Stimulated activated CD4-positive, alpha-beta T cell treated with anti-CD3 and anti-CD28 coated beads, Interleukin-1b, Interleukin-23, amount 100 ng/mL, for 24 hours (primary cell): ENCODE results near the gene PRLHR.

Experiments
- DNase-seq, 4 experiments: peaks; one replicate each; pipeline ENCODE4 v3.0.0-alpha.2; 2020; ENCODE audit warnings: low read depth in 4 of 4, low spot score in 1 of 4

Gene PRLHR

GRCh38 chr10:118587881-118588651 lies 7.4 kb downstream of the PRLHR start:
- no peak for DNase-seq

DNA sequence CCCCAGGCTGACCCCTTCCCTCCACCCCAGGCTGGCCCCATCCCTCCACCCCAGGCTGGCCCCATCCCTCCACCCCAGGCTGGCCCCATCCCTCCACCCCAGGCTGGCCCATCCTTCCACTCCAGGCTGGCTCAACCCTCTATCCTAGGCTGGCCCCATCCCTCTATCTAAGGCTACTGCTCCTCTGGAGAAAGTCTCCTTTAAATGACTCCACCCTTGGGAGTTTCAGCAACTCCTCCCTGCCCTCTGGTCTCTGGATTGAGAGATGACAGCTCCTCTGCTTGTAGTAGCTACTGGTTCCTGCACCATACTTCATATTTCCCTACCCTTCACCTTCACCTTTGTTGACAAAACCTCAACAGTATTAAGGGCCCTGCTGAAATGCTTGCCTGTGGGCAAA lies 8.5 kb downstream of the PRLHR start:
- DNase-seq, result no peak

DNA sequence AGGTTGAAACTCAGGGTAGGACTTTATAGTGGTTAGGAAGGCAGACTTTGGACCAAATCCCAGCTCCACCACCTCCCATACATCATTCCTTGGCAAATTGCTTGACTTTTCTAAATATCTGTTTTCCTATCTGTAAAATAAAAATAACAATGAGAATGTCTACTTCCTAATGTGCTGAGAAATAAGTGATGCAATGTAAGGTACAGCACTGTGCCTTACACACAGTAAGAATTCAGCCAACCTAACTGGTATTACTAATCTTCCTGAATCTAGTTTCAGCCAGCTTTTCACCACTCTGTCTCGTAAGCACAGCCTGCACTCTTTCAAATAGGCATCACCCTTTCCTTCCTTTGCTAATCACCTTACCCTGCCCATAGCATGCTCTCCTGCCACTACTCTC lies 9.7 kb downstream of the PRLHR start:
- DNase-seq, result no peak

DNA sequence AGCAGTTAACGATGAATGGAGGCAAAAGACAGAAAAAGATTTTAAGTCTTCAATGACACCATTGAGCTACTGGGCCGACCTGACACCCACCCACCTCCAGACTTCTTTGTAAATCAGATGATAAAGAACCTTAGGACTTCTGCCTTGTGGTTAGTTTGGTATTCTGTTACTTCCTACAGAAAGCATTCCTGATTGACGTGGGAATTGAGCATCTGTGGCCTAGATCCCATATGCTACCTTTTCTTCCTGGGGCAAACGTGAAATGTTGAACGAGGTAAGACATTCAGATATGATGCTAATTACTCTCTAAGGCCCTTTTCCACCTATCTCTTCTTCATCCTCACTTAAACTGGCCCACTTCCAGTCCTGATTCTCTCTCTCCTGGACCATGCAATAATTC lies 10.2 kb downstream of the PRLHR start:
- DNase-seq, result no peak

DNA sequence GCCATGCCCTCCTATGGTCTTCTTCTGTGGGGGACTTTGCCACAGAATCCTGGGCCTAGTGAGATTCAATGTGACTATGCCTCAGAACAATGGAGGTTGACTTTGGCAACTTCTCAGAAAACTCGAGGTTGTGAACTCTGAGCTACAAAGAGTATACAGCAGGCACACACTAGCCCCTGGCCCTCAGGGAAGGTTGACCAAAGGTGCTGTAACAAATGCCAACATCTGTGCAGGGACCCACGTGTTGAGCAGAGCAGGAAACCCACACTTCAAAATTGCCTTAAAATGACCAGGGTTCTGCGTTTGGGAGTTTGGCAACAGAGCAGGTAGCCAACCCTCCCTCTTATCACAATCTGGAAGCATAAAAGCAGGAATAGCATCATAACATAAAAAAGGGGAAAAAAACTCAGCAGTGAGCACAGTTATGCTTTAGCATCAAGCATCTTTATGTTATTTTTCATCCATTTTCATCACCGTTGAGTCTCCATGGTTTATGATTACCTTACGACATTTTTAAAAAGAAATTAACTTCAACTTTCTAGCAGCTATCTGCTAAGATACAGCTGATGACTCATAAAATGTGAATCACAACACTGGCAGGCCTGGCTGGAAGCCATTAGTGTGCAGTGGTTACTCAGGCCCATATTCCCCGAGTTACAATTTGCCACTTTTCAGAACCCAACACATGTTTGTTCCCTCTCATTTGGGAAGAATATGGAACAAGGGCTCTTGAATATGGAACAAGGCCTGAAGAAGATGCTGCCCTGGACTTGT lies 11.1 kb downstream of the PRLHR start:
- no peak for DNase-seq

GRCh38 chr10:118583611-118584010 lies 11.8 kb downstream of the PRLHR start:
- no peak for DNase-seq

DNA sequence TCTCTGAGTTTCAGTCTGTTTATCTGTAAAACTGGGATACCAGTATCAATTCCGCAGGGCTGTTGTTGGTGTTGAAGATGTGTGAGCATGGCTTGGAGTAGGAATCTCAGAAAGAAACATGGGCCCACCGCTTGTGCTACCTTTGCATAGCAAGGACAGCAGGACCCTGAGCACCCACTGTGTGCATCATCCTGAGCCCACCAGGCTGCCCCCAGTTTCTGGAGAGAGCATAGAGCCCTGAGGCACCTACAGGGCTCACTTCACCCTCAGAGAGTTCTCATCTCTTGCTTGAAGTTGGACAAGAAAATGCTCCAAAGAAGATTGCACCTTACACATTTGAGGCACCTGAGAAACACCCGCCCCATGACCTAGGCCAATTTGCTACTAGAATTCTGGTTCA lies 12.9 kb downstream of the PRLHR start:
- DNase-seq, result no peak

- DNase-seq, result no peak
Observed at GRCh38 chr10:118581340-118581739, 14.1 kb downstream of the PRLHR start.

- no peak for DNase-seq
Observed at GRCh38 chr10:118580702-118581101, 14.7 kb downstream of the PRLHR start.

GRCh38 chr10:118573512-118573911 lies 21.9 kb downstream of the PRLHR start:
- no peak for DNase-seq

DNA sequence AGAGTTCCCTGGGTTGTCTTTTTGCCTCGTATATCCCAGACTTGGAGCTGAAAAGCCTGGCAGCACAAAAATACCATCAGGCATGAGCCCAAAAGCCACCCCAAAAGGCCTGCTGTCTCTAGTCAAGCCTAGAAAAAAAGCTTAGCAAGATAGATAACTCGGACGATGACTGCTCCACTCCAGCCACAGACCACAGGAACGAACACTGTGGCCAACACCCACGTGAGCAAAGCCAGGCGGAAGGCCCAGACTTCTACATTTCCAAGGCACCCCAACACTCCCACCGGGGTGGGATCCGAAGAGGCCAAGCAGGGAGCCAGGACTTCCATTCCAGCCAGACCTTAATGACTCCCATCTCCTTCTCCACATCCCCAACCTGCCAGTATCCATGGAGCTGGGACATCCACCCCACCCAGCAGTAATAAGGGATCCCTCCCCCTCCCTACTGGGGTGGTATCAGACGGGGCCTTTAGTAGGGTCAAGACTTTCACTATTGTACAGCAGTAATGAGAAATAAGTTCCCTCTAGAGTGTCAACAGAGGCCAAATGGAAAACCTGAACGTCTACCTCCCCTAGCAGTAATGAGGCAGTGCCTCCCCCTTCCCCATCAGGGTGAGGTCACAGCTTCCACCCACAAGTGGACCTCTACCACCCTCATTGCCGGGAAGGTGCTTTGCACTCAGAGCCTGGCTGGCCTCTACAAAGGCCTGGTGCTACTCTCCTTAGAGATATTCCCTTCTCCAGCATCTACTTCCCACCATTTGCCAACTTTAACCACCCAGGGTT lies 23.0 kb downstream of the PRLHR start:
- no peak for DNase-seq

DNA sequence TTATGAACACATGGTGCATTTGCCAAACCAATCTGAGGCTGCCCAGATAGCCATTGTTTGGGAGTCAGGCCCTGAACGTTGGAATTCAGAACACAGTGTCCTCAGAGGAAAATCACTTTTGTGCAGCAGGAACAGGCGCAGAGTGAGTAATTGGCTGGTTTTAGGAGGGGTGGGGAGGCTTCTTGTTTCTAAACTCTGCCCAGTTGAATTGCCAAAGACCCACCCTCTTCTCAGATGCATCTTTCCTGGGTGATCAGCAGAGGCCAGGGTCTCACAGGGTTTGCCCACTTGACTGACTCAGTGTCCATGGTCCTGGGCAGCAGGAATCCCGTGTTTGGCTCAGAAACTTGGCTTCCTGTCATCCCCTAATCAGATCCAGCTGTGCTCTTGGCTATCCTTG lies 24.3 kb downstream of the PRLHR start:
- DNase-seq, result no peak

GRCh38 chr10:118570591-118570990 lies 24.9 kb downstream of the PRLHR start:
- DNase-seq, result no peak

- no peak for DNase-seq
Observed at GRCh38 chr10:118569882-118570252, 25.6 kb downstream of the PRLHR start.

DNA sequence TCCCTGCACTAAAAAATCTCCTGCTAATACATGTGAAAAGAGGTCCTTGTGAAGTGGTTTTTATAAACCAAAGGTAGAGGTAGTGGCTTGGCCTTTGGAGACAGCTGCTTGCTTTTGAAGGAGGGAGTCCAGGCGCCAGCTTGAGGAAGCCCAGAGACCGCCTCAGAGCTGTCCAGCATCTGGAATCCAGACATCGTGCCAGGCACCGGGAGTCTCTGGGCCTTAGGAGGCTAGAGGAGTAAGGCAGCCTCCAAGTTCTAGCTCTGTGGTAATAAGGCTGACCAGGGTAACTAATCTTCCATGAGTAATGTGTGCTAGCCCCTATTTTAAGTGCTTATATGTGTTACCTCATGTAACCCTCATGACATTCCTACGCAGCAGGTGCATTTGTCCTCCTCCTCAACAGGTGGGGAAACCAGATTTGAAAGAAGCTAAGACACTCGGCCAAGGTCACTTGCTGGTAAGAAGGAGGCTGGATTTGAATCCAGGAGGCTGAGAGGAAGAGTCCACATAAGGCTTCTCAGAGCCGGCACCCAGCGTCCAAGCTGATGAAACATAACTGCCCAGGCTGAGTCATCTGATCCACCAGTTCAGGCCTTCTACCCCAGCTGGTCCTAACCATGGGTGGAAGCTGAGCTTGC lies 26.1 kb downstream of the PRLHR start:
- no peak for DNase-seq

- DNase-seq, result peak; percentile 7 to 30 (median 16)
Observed at GRCh38 chr10:118568327-118568848, 27.1 kb downstream of the PRLHR start.

DNA sequence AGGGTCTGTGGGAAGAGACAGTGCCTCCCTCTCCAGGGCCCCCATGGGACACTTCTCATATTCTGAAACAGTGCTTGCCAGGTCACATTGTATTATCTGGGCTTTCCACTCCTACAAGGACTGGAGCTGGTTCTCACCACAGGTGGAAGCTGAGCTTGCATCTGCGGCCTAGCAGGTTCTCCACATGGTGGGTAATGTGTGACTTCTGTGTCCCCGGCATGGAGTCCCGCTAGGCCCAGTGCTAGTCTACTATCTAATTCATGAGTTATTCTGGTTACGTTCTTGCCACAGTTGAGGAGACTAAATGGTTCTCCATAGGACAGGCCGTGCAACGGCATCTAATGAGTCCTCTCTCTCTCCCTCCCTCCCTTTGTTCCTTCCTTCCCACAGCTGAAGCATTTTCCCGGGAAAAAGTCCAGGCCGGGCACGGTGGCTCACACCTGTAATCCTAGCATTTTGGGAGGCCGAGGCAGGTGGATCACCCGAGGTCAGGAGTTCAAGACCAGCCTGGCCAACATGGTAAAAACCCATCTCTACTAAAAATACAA lies 27.7 kb downstream of the PRLHR start:
- DNase-seq, result no peak

- no peak for DNase-seq
Observed at GRCh38 chr10:118566911-118567310, 28.5 kb downstream of the PRLHR start.

- DNase-seq, result no peak
Observed at GRCh38 chr10:118565301-118566075, 30.0 kb downstream of the PRLHR start.

DNA sequence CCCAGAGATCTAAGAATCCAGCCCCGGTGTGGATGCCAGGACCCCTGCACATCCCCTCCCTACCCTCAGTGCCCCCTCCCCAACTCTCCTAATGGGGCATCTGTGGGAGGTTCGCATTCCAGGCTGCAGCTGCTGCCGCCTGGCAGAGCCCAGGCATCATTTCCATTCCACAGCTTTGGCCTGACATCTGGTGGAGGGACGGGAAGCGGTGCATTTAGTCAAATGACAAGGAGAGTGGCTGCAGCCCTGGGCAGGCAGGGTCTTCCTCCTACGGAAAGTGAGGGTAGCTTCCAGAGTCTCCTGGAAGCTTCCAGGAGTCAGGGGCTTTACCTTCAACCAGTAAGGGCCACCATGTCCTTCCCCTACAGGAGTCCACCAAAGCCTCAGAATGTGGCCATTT lies 30.8 kb downstream of the PRLHR start:
- DNase-seq, result no peak
